Suprapubic skin (tissue), 4 donors: ENCODE results near the gene GOLGA6A. TPM values are rescaled to one million over a fixed set of nuclear protein-coding genes. Genes with fewer than 3 reads are reported as not detected.
"Not testable (repeated sequence)": the region's sequence is repeated elsewhere in the genome, so short reads cannot be mapped to it uniquely, and the experiment has no call there.

Source experiments
- DNase-seq, 2 donors: peaks; one replicate each; pipeline ENCODE4 v3.0.0-alpha.2; 2019; ENCODE audit warnings: low spot score in 2 of 2
- H3K27ac ChIP-seq: fragments of 200-600 bp; sonication (generic); one replicate; pipeline ENCODE4 v1.5.1; 2019
- H3K27me3 ChIP-seq: fragments of 200-600 bp; sonication (generic); one replicate; pipeline ENCODE4 v1.5.1; 2019
- H3K36me3 ChIP-seq: fragments of 200-600 bp; sonication (generic); one replicate; pipeline ENCODE4 v1.5.1; 2019
- H3K4me1 ChIP-seq: fragments of 200-600 bp; sonication (generic); one replicate; pipeline ENCODE4 v1.5.1; 2019
- H3K4me3 ChIP-seq: fragments of 200-600 bp; sonication (generic); one replicate; pipeline ENCODE4 v1.5.1; 2019; ENCODE audit warnings: mild to moderate bottlenecking
- H3K9me3 ChIP-seq: fragments of 200-600 bp; sonication (generic); one replicate; pipeline ENCODE4 v1.5.1; 2019
- CTCF ChIP-seq, 2 donors: fragments of 200-600 bp in 1 of 2; fragments of 450-650 bp in 1 of 2; sonication (generic) in 1 of 2; IDR thresholded peaks; one replicate each; pipeline ENCODE4 v1.5.1; 2016 to 2019; ENCODE audit warnings: antibody characterized with exemption in 2 of 2, mild to moderate bottlenecking in 1 of 2, moderate library complexity in 1 of 2
- WGBS: methylation state at CpG from one replicate; pipeline ENCODE4 v1.1.5; 2018; 5-methylcytosine and 5-hydroxymethylcytosine counted together
- total RNA-seq, 4 donors: library from RNA; depleted of rRNA; stranded (reverse); fragments of >200 nt; gene quantifications; one replicate each; pipeline ENCODE4 v1.1.0, GENCODE V29; 2016

Gene GOLGA6A
- total RNA-seq, 4 donors from 2014 or later = 0.21 to 3.9 (median 1.7) TPM

GRCh38 chr15:74075781-74076180 is 6.6 kb downstream of the GOLGA6A start:
- H3K9me3 ChIP-seq, H3K4me1 ChIP-seq, H3K4me3 ChIP-seq, H3K27me3 ChIP-seq, H3K27ac ChIP-seq, DNase-seq, H3K36me3 ChIP-seq: not testable (repeated sequence)
- 78% methylated on average over 8 of the region's 9 CpGs for WGBS

- not testable (repeated sequence) for DNase-seq
Measured at GRCh38 chr15:74072614-74073337, 9.6 kb downstream of the GOLGA6A start.

GRCh38 chr15:74072132-74072531 is 10.2 kb downstream of the GOLGA6A start:
- not testable (repeated sequence) for H3K27ac ChIP-seq, H3K4me3 ChIP-seq, H3K9me3 ChIP-seq, H3K27me3 ChIP-seq, DNase-seq, H3K36me3 ChIP-seq, H3K4me1 ChIP-seq
- 95% methylated on average over 6 of the region's 9 CpGs for WGBS

More at GRCh38 chr15:74072614-74073337, 9.6 kb downstream of the GOLGA6A start:
- H3K27ac ChIP-seq, H3K4me1 ChIP-seq, H3K36me3 ChIP-seq, H3K4me3 ChIP-seq, H3K27me3 ChIP-seq, H3K9me3 ChIP-seq: not testable (repeated sequence)
- WGBS = 50% methylated on average over 2 of the region's 16 CpGs
- TF ChIP-seq CTCF (IDR thresholded peaks at IDR 0.05) = peak in 1 of 2 donors; percentile 21

GRCh38 chr15:74071645-74072044 is 10.7 kb downstream of the GOLGA6A start:
- whole genome bisulfite sequencing = 84% methylated on average over 4 of the region's 6 CpGs
- H3K27ac ChIP-seq, H3K9me3 ChIP-seq, DNase-seq, H3K36me3 ChIP-seq, H3K4me1 ChIP-seq, H3K4me3 ChIP-seq, H3K27me3 ChIP-seq: not testable (repeated sequence)

GRCh38 chr15:74065684-74066411 is 16.5 kb downstream of the GOLGA6A start:
- H3K36me3 ChIP-seq, H3K4me3 ChIP-seq, H3K4me1 ChIP-seq, H3K9me3 ChIP-seq, H3K27ac ChIP-seq, H3K27me3 ChIP-seq: not testable (repeated sequence)
- no CpG with 5 or more reads among the region's 13 CpGs for WGBS
- TF ChIP-seq CTCF (IDR thresholded peaks at IDR 0.05) = peak; percentile 4 to 63
- peak; percentile 61 to 70 for DNase-seq

GRCh38 chr15:74064822-74065221 is 17.5 kb downstream of the GOLGA6A start:
- WGBS = 41% methylated on average over 7 of the region's 8 CpGs
- not testable (repeated sequence) for H3K4me3 ChIP-seq, H3K4me1 ChIP-seq, H3K27ac ChIP-seq, H3K27me3 ChIP-seq, H3K9me3 ChIP-seq, H3K36me3 ChIP-seq
- peak in 1 of 2 donors; percentile 70 for DNase-seq

- WGBS = 93% methylated on average over 2 of the region's 3 CpGs
- H3K27me3 ChIP-seq, H3K36me3 ChIP-seq, H3K4me1 ChIP-seq, H3K9me3 ChIP-seq, DNase-seq, H3K4me3 ChIP-seq, H3K27ac ChIP-seq: not testable (repeated sequence)
Measured at GRCh38 chr15:74064183-74064582, 18.2 kb downstream of the GOLGA6A start.

- peak in 1 of 2 donors; percentile 24 for DNase-seq
- not testable (repeated sequence) for H3K27ac ChIP-seq, H3K27me3 ChIP-seq, H3K4me1 ChIP-seq, H3K9me3 ChIP-seq, H3K36me3 ChIP-seq, H3K4me3 ChIP-seq
- 100% methylated on average over 1 of the region's 17 CpGs for WGBS
Measured at GRCh38 chr15:74063425-74064146, 18.8 kb downstream of the GOLGA6A start.
